Kidney epithelial cell (primary cell): ENCODE data around the gene CDK17. TPM values are rescaled to one million over a fixed set of nuclear protein-coding genes. Genes with fewer than 3 reads are reported as not detected.

Source experiments
- DNase-seq: peaks from one replicate; pipeline ENCODE4 v3.0.0-alpha.2; 2010; ENCODE audit warnings: low read depth
- H3K27me3 ChIP-seq: 2 replicates; pipeline ENCODE4 v1.6.0; 2011; ENCODE audit warnings: low read length; ENCODE audit not compliant: control insufficient read depth, insufficient read depth
- H3K36me3 ChIP-seq: 2 replicates; pipeline ENCODE4 v1.5.1; 2011; ENCODE audit warnings: low read length; ENCODE audit not compliant: control insufficient read depth, insufficient read depth
- H3K4me3 ChIP-seq: 2 replicates; pipeline ENCODE4 v1.5.1; 2011; ENCODE audit warnings: low read depth, mild to moderate bottlenecking, control low read depth, low read length
- total RNA-seq: library from RNA; depleted of rRNA; stranded (reverse); fragments of >200 nt; gene quantifications from 2 replicates; pipeline ENCODE4 v1.2.3, GENCODE V29; 2015
- TF ChIP-seq, protein P1 (sequence below): IDR thresholded peaks from 2 replicates; pipeline ENCODE4 v1.5.1; 2011; ENCODE audit warnings: mild to moderate bottlenecking, moderate library complexity, low read length, control low read depth, inconsistent platforms; ENCODE audit not compliant: insufficient read depth, poor library complexity, severe bottlenecking

Gene CDK17
- total RNA-seq, 1 donor from 2014 or later, result 46.4 TPM

- Histone ChIP-seq H3K4me3 (no peak overlapping the region), H3K36me3 (no peaks in the 10 kb centered on the region), H3K27me3 (no peaks in the 10 kb centered on the region)
- DNase-seq, result no peak
- TF ChIP-seq, protein P1, sequence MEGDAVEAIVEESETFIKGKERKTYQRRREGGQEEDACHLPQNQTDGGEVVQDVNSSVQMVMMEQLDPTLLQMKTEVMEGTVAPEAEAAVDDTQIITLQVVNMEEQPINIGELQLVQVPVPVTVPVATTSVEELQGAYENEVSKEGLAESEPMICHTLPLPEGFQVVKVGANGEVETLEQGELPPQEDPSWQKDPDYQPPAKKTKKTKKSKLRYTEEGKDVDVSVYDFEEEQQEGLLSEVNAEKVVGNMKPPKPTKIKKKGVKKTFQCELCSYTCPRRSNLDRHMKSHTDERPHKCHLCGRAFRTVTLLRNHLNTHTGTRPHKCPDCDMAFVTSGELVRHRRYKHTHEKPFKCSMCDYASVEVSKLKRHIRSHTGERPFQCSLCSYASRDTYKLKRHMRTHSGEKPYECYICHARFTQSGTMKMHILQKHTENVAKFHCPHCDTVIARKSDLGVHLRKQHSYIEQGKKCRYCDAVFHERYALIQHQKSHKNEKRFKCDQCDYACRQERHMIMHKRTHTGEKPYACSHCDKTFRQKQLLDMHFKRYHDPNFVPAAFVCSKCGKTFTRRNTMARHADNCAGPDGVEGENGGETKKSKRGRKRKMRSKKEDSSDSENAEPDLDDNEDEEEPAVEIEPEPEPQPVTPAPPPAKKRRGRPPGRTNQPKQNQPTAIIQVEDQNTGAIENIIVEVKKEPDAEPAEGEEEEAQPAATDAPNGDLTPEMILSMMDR, result no peak
Measured at GRCh38 chr12:96431067-96431466, 30.8 kb upstream of the CDK17 start.

GRCh38 chr12:96427269-96427729 is 27.1 kb upstream of the CDK17 start:
- H3K4me3 ChIP-seq, result peak overlapping the region; percentile 3
- peak; percentile 100 for DNase-seq
- H3K36me3 ChIP-seq, result no peaks in the 10 kb centered on the region
- TF ChIP-seq, protein P1, result no peak
- H3K27me3 ChIP-seq, result no peaks in the 10 kb centered on the region

GRCh38 chr12:96425951-96426350 is 25.7 kb upstream of the CDK17 start:
- no peak for DNase-seq
- no peaks in the 10 kb centered on the region for H3K27me3 ChIP-seq
- no peaks in the 10 kb centered on the region for H3K36me3 ChIP-seq
- H3K4me3 ChIP-seq, result no peak overlapping the region
- TF ChIP-seq, protein P1, result no peak

DNA sequence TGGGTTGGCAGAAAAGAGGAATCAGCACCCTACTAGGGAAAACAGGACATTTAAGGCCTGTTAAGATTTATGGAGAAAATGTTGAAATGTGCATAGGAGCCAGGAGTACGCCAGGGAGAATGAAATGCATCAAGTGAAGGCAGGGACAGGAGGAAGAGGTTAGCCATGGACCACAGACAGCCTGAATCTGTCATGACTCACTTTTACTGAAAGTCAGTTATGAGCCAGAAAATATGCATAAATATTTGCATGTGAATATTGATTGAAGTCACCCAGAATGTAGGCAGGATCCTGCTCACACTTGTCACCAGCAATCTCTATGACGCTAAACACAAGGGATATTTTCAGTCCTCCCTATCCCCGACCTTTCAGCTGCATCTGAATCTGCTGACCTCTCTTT is 25.1 kb upstream of the CDK17 start:
- DNase-seq, result no peak
- TF ChIP-seq, protein P1, result no peak
- no peak overlapping the region for H3K4me3 ChIP-seq

DNA sequence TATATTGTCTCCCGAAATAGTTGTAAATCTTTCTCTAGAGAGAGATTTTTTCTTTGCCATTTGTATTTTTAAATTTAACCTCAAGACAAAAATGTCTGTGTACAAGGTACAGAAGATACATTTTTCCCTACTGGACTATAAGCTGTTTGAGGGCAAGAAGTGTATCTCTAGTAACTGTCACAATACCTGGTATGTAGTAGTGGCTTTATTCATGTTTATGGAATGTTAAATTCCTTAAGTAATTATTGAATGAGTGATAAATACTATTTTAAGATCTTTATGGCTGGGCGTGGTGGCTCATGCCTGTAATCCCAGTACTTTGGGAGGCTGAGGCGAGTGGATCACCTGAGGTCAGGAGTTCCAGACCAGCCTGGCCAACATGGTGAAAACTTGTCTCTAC is 24.4 kb upstream of the CDK17 start:
- TF ChIP-seq, protein P1, result no peak
- Histone ChIP-seq H3K36me3 (no peaks in the 10 kb centered on the region), H3K4me3 (no peak overlapping the region), H3K27me3 (no peaks in the 10 kb centered on the region)
- DNase-seq, result no peak

More for the DNA sequence above, 25.1 kb upstream of the CDK17 start:
- Histone ChIP-seq H3K27me3 (no peaks in the 10 kb centered on the region), H3K36me3 (no peaks in the 10 kb centered on the region)

DNA sequence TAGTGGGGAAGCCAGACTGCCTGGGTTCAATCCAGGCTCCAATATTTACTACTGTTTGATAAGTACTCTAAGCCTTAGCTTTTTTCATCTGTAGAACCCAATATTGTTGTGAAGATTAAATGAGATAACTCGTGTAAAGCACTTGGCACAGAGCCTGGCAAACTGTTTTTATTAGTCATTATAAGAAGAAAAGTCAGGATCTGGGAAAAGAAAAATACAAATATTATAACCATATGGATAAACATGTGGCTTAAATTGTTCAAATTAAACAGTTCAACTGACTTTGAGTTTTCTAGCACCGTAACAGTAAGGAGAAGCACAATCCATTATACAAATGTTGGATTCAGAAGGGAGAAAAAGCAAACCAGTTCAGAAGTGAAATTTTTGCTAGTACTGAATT is 22.0 kb upstream of the CDK17 start:
- H3K4me3 ChIP-seq, result no peak overlapping the region
- H3K27me3 ChIP-seq, result no peaks in the 10 kb centered on the region
- H3K36me3 ChIP-seq, result no peaks in the 10 kb centered on the region
- TF ChIP-seq, protein P1, result no peak
- DNase-seq, result no peak
